ENCODE results near the gene CEP152.

CEP152 gene, protein sequence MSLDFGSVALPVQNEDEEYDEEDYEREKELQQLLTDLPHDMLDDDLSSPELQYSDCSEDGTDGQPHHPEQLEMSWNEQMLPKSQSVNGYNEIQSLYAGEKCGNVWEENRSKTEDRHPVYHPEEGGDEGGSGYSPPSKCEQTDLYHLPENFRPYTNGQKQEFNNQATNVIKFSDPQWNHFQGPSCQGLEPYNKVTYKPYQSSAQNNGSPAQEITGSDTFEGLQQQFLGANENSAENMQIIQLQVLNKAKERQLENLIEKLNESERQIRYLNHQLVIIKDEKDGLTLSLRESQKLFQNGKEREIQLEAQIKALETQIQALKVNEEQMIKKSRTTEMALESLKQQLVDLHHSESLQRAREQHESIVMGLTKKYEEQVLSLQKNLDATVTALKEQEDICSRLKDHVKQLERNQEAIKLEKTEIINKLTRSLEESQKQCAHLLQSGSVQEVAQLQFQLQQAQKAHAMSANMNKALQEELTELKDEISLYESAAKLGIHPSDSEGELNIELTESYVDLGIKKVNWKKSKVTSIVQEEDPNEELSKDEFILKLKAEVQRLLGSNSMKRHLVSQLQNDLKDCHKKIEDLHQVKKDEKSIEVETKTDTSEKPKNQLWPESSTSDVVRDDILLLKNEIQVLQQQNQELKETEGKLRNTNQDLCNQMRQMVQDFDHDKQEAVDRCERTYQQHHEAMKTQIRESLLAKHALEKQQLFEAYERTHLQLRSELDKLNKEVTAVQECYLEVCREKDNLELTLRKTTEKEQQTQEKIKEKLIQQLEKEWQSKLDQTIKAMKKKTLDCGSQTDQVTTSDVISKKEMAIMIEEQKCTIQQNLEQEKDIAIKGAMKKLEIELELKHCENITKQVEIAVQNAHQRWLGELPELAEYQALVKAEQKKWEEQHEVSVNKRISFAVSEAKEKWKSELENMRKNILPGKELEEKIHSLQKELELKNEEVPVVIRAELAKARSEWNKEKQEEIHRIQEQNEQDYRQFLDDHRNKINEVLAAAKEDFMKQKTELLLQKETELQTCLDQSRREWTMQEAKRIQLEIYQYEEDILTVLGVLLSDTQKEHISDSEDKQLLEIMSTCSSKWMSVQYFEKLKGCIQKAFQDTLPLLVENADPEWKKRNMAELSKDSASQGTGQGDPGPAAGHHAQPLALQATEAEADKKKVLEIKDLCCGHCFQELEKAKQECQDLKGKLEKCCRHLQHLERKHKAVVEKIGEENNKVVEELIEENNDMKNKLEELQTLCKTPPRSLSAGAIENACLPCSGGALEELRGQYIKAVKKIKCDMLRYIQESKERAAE (N-terminal part only)

DNA sequence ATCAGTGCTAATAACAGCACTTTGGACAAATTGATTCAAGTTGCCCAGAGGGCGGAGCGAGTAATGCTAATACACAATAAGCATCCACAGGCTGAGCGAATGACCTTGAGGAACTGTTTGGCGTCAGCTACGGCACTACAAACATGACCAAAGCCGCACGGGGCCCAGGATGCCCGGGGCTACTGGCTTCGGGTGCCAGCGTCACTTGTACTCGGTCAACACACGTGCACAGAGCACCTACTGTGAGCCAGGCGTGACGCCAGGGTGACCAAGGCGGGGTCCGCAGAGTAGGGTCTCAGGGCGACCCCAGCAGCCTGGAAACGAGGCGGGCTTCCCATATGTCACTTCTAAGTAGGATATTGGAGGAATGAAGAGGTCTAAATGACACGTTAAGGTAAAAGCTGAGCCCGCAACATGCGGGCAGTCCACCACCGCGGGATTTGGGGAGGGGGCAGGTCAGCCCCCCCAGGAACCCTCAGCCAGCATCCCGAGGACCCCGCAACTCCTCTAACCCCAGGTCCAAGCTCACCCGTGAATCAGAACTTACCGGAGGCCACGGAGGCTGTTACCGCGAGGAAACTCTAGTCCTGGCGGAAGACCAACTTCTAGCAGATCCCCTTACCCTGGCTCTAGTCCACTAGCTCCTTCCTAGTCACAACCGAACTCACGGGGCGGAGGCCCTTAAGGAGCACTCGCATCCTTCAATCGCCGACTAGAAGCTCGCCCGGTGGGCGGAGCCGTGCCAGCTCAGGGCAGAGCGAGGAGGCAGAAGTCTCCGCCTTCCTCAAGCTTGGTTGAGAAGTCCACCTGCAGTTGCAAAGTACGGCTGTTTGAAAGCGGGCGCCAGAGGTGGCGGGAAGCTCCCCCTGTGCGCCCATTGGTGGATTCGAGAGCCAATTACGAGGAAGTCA, at the start of gene CEP152:
Gene CEP152, minus strand, starts transcription at position 656 of the 911 bp plus-strand sequence. CDS start 5,420 bp downstream, outside the sequence.
- peak within 1 kb of the TSS; percentile 90 for H3K4me2 ChIP-seq (ENCODE audit: low read length)
- peak within 1 kb of the TSS; percentile 96 for H3K9ac ChIP-seq (ENCODE audit: low read length)
- no peaks in the 10 kb centered on the region for H3K9me3 ChIP-seq (ENCODE audit: insufficient read depth, low read length)
- peaks cover 46% of the 10 kb centered on the region for H3K79me2 ChIP-seq (ENCODE audit: low read length)
- H3K36me3 ChIP-seq (replicated peaks; ENCODE audit: low read depth, low read length) = no peaks in the 10 kb centered on the region
- H3K27me3 ChIP-seq (ENCODE audit: low read depth, low read length) = no peaks in the 10 kb centered on the region
- peak within 1 kb of the TSS; percentile 94 for H3K4me3 ChIP-seq (ENCODE audit: low read length)
- H2AFZ ChIP-seq (ENCODE audit: low read depth, low read length) = peak within 1 kb of the TSS; percentile 100
- peaks cover 19% of the 10 kb centered on the region for H3K4me1 ChIP-seq (ENCODE audit: low read length)
- peak within 1 kb of the TSS; percentile 45 for H3K27ac ChIP-seq (ENCODE audit: low read length)
- TF ChIP-seq, protein P1, sequence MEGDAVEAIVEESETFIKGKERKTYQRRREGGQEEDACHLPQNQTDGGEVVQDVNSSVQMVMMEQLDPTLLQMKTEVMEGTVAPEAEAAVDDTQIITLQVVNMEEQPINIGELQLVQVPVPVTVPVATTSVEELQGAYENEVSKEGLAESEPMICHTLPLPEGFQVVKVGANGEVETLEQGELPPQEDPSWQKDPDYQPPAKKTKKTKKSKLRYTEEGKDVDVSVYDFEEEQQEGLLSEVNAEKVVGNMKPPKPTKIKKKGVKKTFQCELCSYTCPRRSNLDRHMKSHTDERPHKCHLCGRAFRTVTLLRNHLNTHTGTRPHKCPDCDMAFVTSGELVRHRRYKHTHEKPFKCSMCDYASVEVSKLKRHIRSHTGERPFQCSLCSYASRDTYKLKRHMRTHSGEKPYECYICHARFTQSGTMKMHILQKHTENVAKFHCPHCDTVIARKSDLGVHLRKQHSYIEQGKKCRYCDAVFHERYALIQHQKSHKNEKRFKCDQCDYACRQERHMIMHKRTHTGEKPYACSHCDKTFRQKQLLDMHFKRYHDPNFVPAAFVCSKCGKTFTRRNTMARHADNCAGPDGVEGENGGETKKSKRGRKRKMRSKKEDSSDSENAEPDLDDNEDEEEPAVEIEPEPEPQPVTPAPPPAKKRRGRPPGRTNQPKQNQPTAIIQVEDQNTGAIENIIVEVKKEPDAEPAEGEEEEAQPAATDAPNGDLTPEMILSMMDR (IDR thresholded peaks at IDR 0.05; ENCODE audit: low read depth, low read length) = no peak
- TF ChIP-seq EZH2phosphoT487 (IDR thresholded peaks at IDR 0.05; ENCODE audit: low read depth) = no peak
- H4K20me1 ChIP-seq (ENCODE audit: insufficient read depth, low read length) = 0 out of 2 replicates have a peak, but pooled peaks cover 2% of the 10 kb centered on the region

DNA sequence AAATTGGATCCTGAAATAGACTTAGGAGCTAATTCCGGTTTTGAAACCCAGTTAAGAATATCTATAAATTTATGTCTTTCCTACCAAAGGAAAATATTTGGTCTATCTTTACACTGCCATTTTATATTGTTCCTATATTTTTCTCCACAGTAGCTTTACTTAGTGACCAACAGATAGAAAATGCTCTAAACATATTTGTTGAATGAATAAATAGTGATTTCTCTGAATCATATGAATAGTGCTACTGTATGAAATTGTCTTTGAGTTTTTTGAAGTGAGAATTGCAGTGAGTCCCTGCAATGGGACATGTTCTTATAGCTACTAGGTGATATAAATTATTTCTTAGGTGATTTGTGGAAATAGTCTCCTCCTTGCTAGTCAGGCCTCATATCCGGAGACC, 48.6 kb upstream of the CEP152 start:
- Histone ChIP-seq H2AFZ (ENCODE audit: low read depth, low read length) (no peak overlapping the region), H3K36me3 (replicated peaks; ENCODE audit: low read depth, low read length) (no peaks in the 10 kb centered on the region), H3K4me1 (ENCODE audit: low read length) (peaks cover 23% of the 10 kb centered on the region), H3K9ac (ENCODE audit: low read length) (no peak overlapping the region), H3K9me3 (ENCODE audit: insufficient read depth, low read length) (no peaks in the 10 kb centered on the region), H3K4me3 (ENCODE audit: low read length) (no peak overlapping the region), H3K27ac (ENCODE audit: low read length) (no peak overlapping the region), H3K79me2 (ENCODE audit: low read length) (no peaks in the 10 kb centered on the region), H4K20me1 (ENCODE audit: insufficient read depth, low read length) (no peaks in the 10 kb centered on the region), H3K27me3 (ENCODE audit: low read depth, low read length) (no peaks in the 10 kb centered on the region), H3K4me2 (ENCODE audit: low read length) (no peak overlapping the region)
- TF ChIP-seq, protein P1 (IDR thresholded peaks at IDR 0.05; ENCODE audit: low read depth, low read length) = no peak
- TF ChIP-seq EZH2phosphoT487 (IDR thresholded peaks at IDR 0.05; ENCODE audit: low read depth) = no peak

DNA sequence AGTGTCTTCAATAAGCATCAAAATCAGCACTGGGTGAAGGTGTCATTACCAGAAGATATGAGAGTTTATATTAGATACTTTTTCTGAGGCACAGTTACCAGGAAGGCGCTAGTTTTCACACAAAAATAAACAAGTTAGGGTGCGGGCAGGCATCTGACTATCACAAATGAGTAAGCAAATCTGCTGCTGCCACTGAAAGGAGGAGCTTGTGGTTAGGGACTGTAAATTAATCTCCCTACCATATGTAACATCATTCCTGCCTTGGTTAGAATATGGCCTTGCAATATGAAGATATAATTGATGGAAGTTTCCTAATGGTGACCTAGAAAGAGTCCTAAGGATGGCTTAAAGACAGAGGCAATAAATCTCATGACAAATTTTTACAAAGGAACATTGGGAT, 47.5 kb upstream of the CEP152 start:
- Histone ChIP-seq H3K27me3 (ENCODE audit: low read depth, low read length) (no peaks in the 10 kb centered on the region), H3K4me1 (ENCODE audit: low read length) (peaks cover 23% of the 10 kb centered on the region), H3K79me2 (ENCODE audit: low read length) (no peaks in the 10 kb centered on the region), H4K20me1 (ENCODE audit: insufficient read depth, low read length) (no peaks in the 10 kb centered on the region), H3K36me3 (replicated peaks; ENCODE audit: low read depth, low read length) (no peaks in the 10 kb centered on the region), H3K4me3 (ENCODE audit: low read length) (no peak overlapping the region), H3K27ac (ENCODE audit: low read length) (no peak overlapping the region), H2AFZ (ENCODE audit: low read depth, low read length) (no peak overlapping the region), H3K9ac (ENCODE audit: low read length) (no peak overlapping the region), H3K9me3 (ENCODE audit: insufficient read depth, low read length) (no peaks in the 10 kb centered on the region), H3K4me2 (ENCODE audit: low read length) (peak overlapping the region; percentile 13)
- TF ChIP-seq EZH2phosphoT487 (IDR thresholded peaks at IDR 0.05; ENCODE audit: low read depth) = no peak
- TF ChIP-seq, protein P1 (IDR thresholded peaks at IDR 0.05; ENCODE audit: low read depth, low read length) = no peak
